GM21825 (cell line): ENCODE measurements around the gene C6orf120.
A peak's percentile ranks its signal among the peaks of the same experiment; 100 is the strongest.
"Not testable (repeated sequence)": the region's sequence is repeated elsewhere in the genome, so short reads cannot be mapped to it uniquely, and the experiment has no call there.

Source experiments
- ATAC-seq: cut with Tn5 transposase; IDR thresholded peaks from one replicate; pipeline ENCODE4 v1.9.1; 2021; ENCODE audit warnings: mild to moderate bottlenecking, moderate library complexity; ENCODE audit not compliant: unreplicated experiment

The C6orf120 gene

GRCh38 chr6:169677096-169677495 is 24.8 kb upstream of the C6orf120 start:
- ATAC-seq, result no peak

- no peak for ATAC-seq
Observed at GRCh38 chr6:169678342-169678741, 23.6 kb upstream of the C6orf120 start.

- no peak for ATAC-seq
Observed at GRCh38 chr6:169684056-169684455, 17.9 kb upstream of the C6orf120 start.

DNA sequence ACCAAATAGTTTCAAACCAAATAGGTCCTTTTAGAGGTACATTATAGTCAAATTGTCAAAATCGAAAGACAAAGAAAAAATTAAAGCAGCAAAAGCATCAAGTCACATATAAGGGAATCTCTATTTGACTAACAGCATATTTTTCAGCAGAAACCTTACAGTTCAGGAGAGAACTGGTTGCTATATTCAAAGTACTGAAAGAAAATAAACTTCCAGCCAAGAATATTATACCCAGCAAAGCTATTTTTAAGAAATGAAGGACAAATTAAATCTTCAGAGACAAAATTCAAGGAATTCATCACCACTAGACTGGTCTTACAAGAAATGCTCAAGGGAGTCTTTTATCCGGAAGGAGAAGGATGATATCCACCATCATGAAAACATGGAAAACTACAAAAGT is 16.1 kb upstream of the C6orf120 start:
- no peak for ATAC-seq

DNA sequence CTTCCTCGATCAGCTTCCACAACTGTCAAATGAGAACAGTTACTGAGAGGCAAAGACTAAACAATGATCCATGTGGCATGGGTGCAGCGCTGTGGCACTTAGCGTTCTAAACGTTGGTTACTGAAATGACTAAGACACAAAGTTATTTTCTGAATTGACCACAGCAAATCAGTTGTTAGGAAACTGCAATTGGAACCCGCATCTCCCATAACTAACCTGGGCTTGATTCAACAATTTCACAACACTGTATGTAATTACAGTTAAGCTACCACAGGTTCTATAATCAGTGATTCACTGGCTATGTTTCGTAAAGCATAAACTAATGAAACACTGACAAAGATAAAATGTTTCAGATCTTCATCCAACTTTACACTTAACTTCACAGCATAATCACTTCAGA is 12.6 kb upstream of the C6orf120 start:
- no peak for ATAC-seq

DNA sequence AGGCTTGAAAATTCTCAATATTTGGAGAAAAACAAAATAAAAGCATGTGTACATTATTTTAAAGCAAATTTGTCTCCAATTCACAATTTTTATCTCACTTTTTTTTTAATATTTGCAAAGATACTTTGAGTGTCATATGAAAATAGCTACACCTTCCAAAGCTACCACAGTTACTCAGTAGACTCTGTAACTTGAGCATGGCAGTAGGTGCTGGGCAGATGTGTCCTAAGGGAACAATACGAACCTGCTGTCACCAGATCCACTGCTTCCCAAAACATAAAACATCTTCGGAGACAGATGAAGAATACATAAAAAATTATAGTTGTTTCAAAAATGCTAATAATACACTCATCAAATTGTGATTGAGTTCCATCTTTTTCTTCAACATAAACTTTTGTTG is 10.7 kb upstream of the C6orf120 start:
- no peak for ATAC-seq

DNA sequence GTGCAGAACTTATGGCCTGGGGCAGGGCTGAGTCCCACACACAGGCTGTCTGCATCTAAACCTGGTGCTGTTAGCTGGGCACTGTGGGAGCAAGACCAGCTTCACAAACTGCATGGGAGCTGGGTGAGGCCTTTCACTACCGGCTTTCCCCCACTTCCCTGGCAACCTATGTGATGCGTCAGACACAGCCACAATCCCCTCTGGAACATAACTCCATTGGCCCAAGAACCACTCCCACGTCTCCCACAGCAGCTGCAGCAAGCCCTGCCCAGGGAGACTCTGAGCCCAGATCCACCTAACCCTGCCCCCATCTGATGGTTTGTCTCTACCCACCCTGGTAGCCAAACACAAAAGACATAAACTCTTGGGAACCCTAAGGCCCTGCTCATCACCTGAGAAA is 9.4 kb upstream of the C6orf120 start:
- ATAC-seq, result no peak

- ATAC-seq, result no peak
Observed at GRCh38 chr6:169695131-169695530, 6.8 kb upstream of the C6orf120 start.

GRCh38 chr6:169697115-169697514 is 4.8 kb upstream of the C6orf120 start:
- ATAC-seq, result not testable (repeated sequence)

DNA sequence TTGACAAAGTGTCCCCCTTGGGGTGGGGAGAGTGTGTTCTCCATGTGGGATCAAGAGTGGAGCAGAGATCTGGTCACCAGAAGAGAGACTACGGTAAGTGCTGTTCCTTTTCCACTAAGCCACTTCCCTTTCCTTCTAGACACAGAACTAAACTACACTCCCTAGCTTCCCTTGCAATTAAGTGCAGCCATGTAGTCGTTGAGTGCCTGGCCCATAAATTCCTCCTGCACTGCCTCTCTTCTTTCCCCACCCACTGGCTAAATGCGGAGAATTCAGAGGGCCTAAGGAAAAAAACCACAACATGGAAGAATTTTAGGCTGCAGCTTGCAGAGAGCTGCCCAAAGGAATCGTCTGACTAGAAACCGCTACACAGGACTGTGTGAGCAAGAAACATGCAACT is 1.6 kb upstream of the C6orf120 start:
- no peak for ATAC-seq

DNA sequence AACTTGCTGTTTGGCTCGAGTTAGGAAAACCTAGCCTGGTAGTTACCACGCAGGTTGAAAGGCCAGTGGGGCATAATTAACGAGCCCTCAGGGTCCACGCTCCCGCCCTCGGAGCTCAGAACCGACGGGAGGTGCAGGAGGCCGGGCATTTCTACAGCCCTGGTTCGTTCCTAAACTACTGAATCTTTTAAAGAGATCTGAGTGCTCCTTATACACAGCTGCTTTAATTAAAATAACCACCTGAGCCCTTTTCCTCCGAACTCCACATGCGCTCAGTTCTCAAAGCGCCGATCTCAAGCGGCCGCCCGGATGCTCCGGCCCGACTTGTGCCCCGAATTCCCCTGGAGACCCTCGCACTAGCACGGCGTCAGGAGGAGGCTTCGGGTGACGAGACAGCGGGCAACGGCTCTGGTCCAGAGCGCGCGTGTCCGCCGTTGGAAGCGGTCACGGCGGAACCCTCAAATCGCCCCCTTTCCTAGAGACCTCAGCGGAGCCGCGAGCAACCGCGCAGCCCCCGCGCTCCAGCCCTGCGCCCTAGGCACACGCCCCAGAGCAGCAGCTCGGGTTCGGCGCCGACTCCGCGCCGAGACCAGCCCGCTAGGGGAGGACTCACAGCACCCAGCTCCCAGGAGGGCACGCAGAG is 494 bp upstream of the C6orf120 start:
- ATAC-seq, result no peak

- ATAC-seq, result peak; percentile 12
Observed at GRCh38 chr6:169702840-169703246, 917 bp downstream of the C6orf120 start.

DNA sequence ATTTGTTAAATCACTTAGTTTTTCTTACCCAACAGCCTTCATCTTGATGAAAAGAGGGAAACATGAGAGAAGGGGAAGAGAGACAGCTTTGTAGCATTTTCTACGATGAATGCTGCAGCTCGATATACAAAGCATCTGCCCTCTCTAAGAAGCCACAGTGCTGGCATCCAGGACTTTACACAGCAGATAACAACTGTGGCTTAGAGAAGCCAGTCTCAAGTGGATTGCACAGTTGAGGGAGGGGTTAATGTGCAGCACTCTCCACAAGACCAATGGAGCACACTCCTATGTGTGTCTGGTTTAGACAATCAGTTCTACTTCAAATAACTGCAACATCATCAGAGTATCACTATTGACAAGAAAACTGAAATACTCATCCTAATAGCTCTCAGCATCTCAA is 5.8 kb downstream of the C6orf120 start:
- no peak for ATAC-seq

DNA sequence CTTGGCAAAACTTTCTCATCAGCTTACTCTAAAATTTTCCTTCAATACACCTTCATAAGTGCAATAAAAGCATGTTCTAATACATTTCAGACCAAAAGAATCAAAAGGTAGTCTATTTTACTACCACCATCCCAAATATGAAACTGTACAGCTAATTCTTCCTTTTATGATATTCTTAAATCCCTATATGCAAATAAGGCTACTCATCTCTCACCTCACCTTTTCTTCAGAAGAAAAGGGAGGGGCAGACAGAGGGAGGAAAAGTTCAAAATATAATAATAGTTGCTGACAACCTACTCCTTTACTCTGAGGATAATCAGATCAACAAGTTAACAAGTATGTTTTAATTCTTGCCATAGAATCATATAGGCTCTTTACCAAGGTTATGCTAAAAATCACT is 7.4 kb downstream of the C6orf120 start:
- ATAC-seq, result no peak

- ATAC-seq, result no peak
Observed at GRCh38 chr6:169710009-169710408, 8.1 kb downstream of the C6orf120 start.

DNA sequence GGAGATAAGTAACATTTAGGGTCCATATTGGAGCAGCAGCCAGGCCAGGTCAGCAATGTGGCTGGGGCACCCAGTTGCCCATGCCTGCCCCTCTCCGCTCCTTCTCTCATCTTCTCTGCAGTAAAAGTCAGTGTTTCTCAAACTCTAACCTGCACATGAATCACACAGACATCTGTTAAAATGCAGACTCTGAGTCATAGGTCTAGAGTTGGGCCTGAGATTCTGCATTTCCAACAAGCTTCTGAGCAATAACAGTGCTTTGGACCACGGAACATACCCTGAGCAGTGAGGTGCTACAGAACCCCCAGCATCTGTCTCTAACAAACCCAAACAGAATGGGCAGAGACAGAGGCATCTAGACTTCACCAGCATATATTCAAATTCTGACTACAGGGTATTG is 12.3 kb downstream of the C6orf120 start:
- no peak for ATAC-seq

DNA sequence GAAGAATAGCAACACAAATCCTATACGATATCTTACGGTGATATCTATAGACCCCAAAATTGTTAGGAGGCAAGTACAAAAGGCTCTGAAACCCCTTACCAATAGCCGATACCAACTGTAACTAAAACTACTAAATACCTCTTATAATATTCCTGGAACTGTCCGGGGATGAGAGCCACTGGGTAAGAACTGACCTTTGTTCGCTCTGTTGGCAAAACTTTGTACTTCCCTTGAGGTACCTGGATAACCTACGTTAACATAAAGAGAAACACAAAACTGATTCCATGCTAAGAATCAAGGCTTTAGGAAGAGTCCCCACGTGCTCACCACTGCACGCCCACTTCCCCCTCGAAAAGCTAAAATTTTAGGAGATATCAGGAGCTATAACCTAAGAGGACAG is 12.7 kb downstream of the C6orf120 start:
- ATAC-seq, result no peak

DNA sequence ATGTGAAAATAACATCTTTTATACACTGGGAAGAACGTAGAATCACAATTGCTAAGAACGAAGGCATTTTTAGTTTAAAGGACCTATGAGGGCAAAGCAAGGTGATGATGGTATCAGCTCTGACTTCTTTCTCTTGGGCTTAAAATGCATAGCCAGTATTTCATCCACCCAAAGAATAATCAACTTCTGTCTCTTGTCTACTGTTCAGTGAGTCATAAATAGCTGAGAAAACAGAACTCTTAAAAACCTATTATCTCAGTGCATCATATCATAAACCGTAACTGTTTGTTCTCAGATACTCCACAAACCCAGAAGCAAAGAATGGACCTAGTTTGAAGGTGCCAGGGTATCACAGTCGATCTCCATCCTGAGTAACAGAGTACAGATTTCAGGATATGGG is 17.2 kb downstream of the C6orf120 start:
- no peak for ATAC-seq

GRCh38 chr6:169720207-169720855 is 18.4 kb downstream of the C6orf120 start:
- no peak for ATAC-seq

- ATAC-seq, result peak; percentile 32
Observed at GRCh38 chr6:169722362-169723199, 20.7 kb downstream of the C6orf120 start.

DNA sequence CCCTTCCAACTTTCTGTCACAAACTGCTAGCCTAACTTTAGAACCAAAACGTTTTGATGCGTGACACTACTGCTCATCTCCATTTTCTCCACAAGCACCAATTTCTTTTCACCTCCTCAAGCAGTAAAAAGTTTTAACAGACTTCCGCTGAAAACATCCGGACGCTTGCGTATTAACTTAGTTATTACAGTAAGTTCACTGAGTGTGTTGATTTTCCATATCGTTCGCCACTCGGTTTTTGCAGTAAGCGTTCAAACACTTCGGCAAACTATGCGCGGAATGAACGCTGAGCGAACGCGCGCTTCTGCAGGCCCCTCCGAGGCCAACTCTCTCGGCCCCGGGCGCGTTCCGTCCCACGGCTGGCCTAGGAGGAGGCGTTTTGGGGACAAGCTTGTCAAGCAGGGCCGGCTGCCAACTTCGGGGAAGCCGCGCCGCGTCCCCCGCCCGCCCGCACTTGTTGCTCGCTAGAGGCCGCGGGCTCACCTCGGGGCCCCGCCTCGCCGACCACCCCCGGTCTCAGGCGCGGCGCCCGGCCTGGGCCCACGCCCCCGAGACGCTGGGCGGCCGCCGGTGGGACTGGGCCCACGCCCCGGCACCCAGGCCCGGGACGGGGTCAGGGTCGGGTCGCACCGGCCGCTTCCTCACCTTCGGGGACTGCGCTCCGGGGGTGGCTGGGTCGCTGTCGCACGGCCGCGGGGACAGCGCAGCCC is 21.4 kb downstream of the C6orf120 start:
- ATAC-seq, result peak; percentile 30
